UCSD-AML1 (cell line): Measurements from ENCODE around the gene PTPRD.

Source experiments
- DNase-seq: peaks from one replicate; lab custom pipeline; 2025; ENCODE audit not compliant: unreplicated experiment; lab: John Stamatoyannopoulos, UW

PTPRD gene

GRCh38 chr9:8429157-8429556 is 2183.6 kb downstream of the PTPRD start:
- DNase-seq = no peak

- no peak for DNase-seq
Observed at GRCh38 chr9:8428389-8428788, 2184.4 kb downstream of the PTPRD start.

- no peak for DNase-seq
Observed at GRCh38 chr9:8424786-8425410, 2187.9 kb downstream of the PTPRD start.

GRCh38 chr9:8420416-8420815 is 2192.4 kb downstream of the PTPRD start:
- DNase-seq = no peak

GRCh38 chr9:8419596-8420275 is 2193.1 kb downstream of the PTPRD start:
- no peak for DNase-seq

GRCh38 chr9:8417341-8417740 is 2195.5 kb downstream of the PTPRD start:
- DNase-seq = no peak

GRCh38 chr9:8412327-8412726 is 2200.5 kb downstream of the PTPRD start:
- no peak for DNase-seq

GRCh38 chr9:8408575-8409190 is 2204.1 kb downstream of the PTPRD start:
- DNase-seq = no peak

- no peak for DNase-seq
Observed at GRCh38 chr9:8401961-8402705, 2210.7 kb downstream of the PTPRD start.

GRCh38 chr9:8400378-8400777 is 2212.4 kb downstream of the PTPRD start:
- no peak for DNase-seq

- DNase-seq = no peak
Observed at GRCh38 chr9:8395022-8395421, 2217.8 kb downstream of the PTPRD start.

GRCh38 chr9:8394341-8394740 is 2218.5 kb downstream of the PTPRD start:
- DNase-seq = no peak

- no peak for DNase-seq
Observed at GRCh38 chr9:8392866-8393265, 2219.9 kb downstream of the PTPRD start.

- DNase-seq = no peak
Observed at GRCh38 chr9:8391566-8391965, 2221.2 kb downstream of the PTPRD start.

GRCh38 chr9:8391132-8391531 is 2221.7 kb downstream of the PTPRD start:
- DNase-seq = no peak

GRCh38 chr9:8390571-8390970 is 2222.2 kb downstream of the PTPRD start:
- DNase-seq = no peak

GRCh38 chr9:8389531-8389930 is 2223.3 kb downstream of the PTPRD start:
- no peak for DNase-seq

GRCh38 chr9:8388132-8388531 is 2224.7 kb downstream of the PTPRD start:
- DNase-seq = no peak

- no peak for DNase-seq
Observed at GRCh38 chr9:8384091-8384490, 2228.7 kb downstream of the PTPRD start.

- no peak for DNase-seq
Observed at GRCh38 chr9:8382777-8383527, 2229.8 kb downstream of the PTPRD start.

- DNase-seq = no peak
Observed at GRCh38 chr9:8382266-8382665, 2230.5 kb downstream of the PTPRD start.
